Left lung (tissue), 10 donors: ENCODE data around the gene PSMD12. TPM values are rescaled to one million over a fixed set of nuclear protein-coding genes. Genes with fewer than 3 reads are reported as not detected.
A peak's percentile ranks its signal among the peaks of the same experiment; 100 is the strongest.

Experiments
- ATAC-seq: fragments of 200-7000 bp; cut with Tn5 transposase; one replicate; pipeline ENCODE4 v1.9.1; 2020; ENCODE audit warnings: moderate library complexity
- DNase-seq, 4 donors: peaks; one replicate each; pipeline ENCODE4 v3.0.0-alpha.2; 2013 to 2020
- H3K27ac ChIP-seq, 2 donors: fragments of 200-600 bp; sonication (generic) in 1 of 2; one replicate each; pipeline versions ENCODE4 v1.5.0 to v1.8.0; 2020 to 2021
- H3K27me3 ChIP-seq, 2 donors: fragments of 200-600 bp; sonication (generic) in 1 of 2; one replicate each; pipeline versions ENCODE4 v1.5.0 to v1.8.0; 2020 to 2021
- H3K36me3 ChIP-seq, 2 donors: fragments of 200-600 bp; sonication (generic) in 1 of 2; one replicate each; pipeline versions ENCODE4 v1.5.0 to v1.8.0; 2020 to 2021
- H3K4me1 ChIP-seq, 2 donors: fragments of 200-600 bp; one replicate each; pipeline ENCODE4 v1.8.0; 2021
- H3K4me3 ChIP-seq, 2 donors: fragments of 200-600 bp; sonication (generic) in 1 of 2; one replicate each; pipeline versions ENCODE4 v1.5.0 to v1.8.0; 2020 to 2021; ENCODE audit warnings: mild to moderate bottlenecking in 1 of 2
- H3K9me3 ChIP-seq, 2 donors: fragments of 200-600 bp; sonication (generic) in 1 of 2; one replicate each; pipeline versions ENCODE4 v1.5.0 to v1.8.0; 2020 to 2021
- intact Hi-C, 2 donors: fragments of 100-400 bp; cut with DNase I; formaldehyde crosslinking; loops; one replicate each; pipeline versions ENCODE4 v1.11.2 to v1.14.2; 2022
- polyA plus RNA-seq, 6 donors: library from polyadenylated mRNA; unstranded; fragments of 120-200 nt; gene quantifications; one replicate each; pipeline ENCODE4 v1.2.1, GENCODE V29; 2013; ENCODE audit not compliant: insufficient read length in 6 of 6
- total RNA-seq, 2 donors: library from RNA; stranded (reverse); fragmentation: NEBNext Ultra II Directional; extraction: Animal tissue kit (Norgen Biotek cat#: 25700); gene quantifications; one replicate each; pipeline ENCODE4 v1.2.1, GENCODE V29; 2021
- TF ChIP-seq, protein P1 (sequence below), 2 donors: fragments of 200-600 bp; sonication (generic) in 1 of 2; IDR thresholded peaks; one replicate each; pipeline versions ENCODE4 v1.5.0 to v1.8.0; 2021; ENCODE audit warnings: antibody characterized with exemption in 2 of 2
- donor health status: DM: no; HTN: yes; CAD: no.
- donor health status: DM: no; HTN: no; CAD: no.

Gene PSMD12
- total and polyA plus RNA-seq, 8 donors, result 40.0 to 56.6 (median 43.5) TPM

DNA sequence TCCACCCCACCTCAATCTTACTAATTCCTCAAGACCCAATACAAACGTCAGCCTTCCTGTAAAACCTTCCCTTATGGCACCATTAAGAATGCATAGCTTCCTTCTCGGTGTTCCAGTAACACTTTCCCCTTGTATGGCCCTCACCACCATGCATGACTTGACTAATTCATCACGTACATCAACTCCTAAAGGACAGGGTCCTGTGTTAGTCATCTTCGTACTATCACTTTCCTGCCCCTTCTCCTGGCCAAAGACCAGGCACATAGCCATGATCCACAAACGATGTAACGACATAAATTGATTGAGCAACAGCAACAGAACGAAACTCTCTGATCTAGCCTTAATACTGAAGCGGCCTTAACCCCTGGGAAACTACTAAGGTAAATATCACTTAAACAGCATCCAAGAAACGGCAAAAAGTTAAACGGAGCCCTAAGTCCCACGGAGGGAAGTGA lies 612 bp downstream of the PSMD12 start:
- intact Hi-C loops, result no loop called here

DNA sequence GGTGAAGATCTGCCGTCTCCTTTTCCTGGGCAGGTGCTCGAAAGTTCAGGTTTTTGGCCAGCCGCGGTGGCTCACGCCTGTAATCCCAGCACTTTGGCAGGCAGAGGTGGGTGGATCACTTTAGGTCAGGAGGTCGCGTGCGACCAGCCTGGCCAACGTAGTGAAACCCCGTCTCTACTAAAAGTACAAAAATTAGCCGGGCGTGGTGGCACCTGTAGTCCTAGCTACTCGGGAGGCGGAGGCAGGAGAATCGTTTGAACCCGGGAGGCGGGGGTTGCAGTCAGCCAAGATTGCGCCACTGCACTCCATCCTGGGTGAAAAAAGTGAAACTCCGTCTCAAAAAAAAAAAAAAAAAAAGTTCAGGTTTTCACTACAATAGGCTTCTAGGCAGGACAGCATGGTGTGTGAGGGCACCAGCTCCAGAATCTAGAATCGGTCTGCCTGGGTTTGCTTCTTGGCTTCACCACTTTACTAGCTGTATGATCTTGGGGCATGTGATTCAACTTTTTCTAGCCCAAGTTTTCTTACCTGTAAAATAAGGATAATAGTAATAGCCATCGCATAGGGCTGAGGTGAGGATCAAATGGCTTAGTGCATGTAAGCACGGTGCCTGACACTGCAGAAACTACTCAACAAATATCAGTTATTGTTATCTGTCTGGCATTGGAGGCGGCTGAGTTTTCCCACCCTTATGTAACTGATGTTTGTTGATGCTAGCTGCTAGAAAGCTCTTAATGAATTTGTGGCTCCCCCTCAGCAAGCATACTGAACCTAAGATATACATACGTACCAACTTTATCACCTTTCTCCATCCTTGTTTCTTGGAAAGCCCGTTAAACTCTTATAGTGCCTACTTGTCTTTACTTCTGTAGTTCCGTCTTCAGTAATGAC lies 1.3 kb downstream of the PSMD12 start:
- Histone ChIP-seq H3K4me3 (peak overlapping the region; percentile 94 to 96), H3K36me3 (peaks cover 0 to 19% of the 10 kb centered on the region in 2 donors), H3K27me3 (no peaks in the 10 kb centered on the region), H3K9me3 (no peaks in the 10 kb centered on the region), H3K27ac (peak overlapping the region; percentile 95), H3K4me1 (peaks cover 26 to 58% of the 10 kb centered on the region in 2 donors)
- intact Hi-C loops, result no loop called here
- DNase-seq, result no peak
- ATAC-seq, result no peak
- TF ChIP-seq, protein P1, sequence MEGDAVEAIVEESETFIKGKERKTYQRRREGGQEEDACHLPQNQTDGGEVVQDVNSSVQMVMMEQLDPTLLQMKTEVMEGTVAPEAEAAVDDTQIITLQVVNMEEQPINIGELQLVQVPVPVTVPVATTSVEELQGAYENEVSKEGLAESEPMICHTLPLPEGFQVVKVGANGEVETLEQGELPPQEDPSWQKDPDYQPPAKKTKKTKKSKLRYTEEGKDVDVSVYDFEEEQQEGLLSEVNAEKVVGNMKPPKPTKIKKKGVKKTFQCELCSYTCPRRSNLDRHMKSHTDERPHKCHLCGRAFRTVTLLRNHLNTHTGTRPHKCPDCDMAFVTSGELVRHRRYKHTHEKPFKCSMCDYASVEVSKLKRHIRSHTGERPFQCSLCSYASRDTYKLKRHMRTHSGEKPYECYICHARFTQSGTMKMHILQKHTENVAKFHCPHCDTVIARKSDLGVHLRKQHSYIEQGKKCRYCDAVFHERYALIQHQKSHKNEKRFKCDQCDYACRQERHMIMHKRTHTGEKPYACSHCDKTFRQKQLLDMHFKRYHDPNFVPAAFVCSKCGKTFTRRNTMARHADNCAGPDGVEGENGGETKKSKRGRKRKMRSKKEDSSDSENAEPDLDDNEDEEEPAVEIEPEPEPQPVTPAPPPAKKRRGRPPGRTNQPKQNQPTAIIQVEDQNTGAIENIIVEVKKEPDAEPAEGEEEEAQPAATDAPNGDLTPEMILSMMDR (IDR thresholded peaks at IDR 0.05), result no peak

More for the DNA sequence above, 612 bp downstream of the PSMD12 start:
- peak; percentile 22 for ATAC-seq
- peak overlapping the region; percentile 95 for H3K27ac ChIP-seq
- TF ChIP-seq, protein P1 (IDR thresholded peaks at IDR 0.05), result no peak
- H3K9me3 ChIP-seq, result no peaks in the 10 kb centered on the region
- H3K27me3 ChIP-seq, result no peaks in the 10 kb centered on the region
- DNase-seq, result peak in 1 of 4 donors; percentile 14
- peaks cover 0 to 13% of the 10 kb centered on the region in 2 donors for H3K36me3 ChIP-seq
- peaks cover 25 to 51% of the 10 kb centered on the region in 2 donors for H3K4me1 ChIP-seq
- peak overlapping the region; percentile 94 to 96 for H3K4me3 ChIP-seq

DNA sequence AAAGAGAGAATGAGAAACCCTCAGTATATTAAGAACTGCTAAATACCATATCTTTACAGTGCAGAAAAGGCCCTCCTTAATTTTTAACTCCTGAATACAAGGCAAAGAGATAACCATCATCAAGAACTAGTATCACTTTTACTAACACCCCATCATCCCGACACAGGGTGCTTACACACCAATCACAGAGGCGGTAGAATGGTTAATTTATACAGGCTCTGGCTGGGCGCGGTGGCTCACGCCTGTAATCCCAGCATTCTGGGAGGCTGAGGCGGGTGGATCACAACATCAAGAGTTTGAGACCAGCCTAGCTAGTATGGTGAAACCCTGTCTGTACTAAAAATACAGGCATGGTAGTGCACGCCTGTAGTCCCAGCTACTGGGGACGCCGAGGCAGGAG lies 4.2 kb downstream of the PSMD12 start:
- TF ChIP-seq, protein P1 (IDR thresholded peaks at IDR 0.05), result no peak
- intact Hi-C loops, result no loop called here
- peaks cover 28 to 77% of the 10 kb centered on the region in 2 donors for H3K4me1 ChIP-seq

DNA sequence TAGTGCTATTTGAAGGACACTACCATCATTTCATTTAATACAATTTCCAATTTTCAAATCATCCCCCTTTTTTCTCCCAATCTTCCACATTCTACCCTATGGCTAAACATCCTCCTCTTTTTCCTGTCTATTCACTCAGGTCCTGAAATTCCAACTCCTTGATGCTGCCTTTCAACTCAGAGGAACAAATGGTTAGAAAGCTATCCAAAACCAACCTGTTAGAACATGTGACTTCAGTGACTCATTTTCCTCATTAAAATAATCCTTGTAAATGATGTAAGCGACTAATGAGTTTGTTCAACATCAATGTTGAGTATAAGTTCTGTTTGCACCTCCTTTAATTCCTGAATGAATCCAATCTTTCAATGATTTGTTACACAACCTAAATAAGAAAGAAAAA lies 5.5 kb downstream of the PSMD12 start:
- Histone ChIP-seq H3K27me3 (no peaks in the 10 kb centered on the region), H3K27ac (no peak overlapping the region), H3K4me3 (no peak overlapping the region), H3K4me1 (peaks cover 28 to 73% of the 10 kb centered on the region in 2 donors), H3K9me3 (no peaks in the 10 kb centered on the region), H3K36me3 (peaks cover 0 to 39% of the 10 kb centered on the region in 2 donors)
- DNase-seq (no peak), ATAC-seq (no peak)
- intact Hi-C loops, result no loop called here
- TF ChIP-seq, protein P1 (IDR thresholded peaks at IDR 0.05), result no peak

More for the DNA sequence above, 4.2 kb downstream of the PSMD12 start:
- no peaks in the 10 kb centered on the region for H3K9me3 ChIP-seq
- H3K36me3 ChIP-seq, result peaks cover 0 to 29% of the 10 kb centered on the region in 2 donors
- no peak overlapping the region for H3K4me3 ChIP-seq
- DNase-seq (no peak), ATAC-seq (no peak)
- no peaks in the 10 kb centered on the region for H3K27me3 ChIP-seq
- no peak overlapping the region for H3K27ac ChIP-seq
